ENCODE measurements around the gene MMP14.

GRCh38 chr14:22892488-22892887 lies 56.1 kb downstream of the MMP14 start:
- TF ChIP-seq CTCF (IDR thresholded peaks at IDR 0.05; ENCODE audit: low read depth, low read length) (no peak), POLR2A (IDR thresholded peaks at IDR 0.05; ENCODE audit: extremely low read depth, insufficient read length) (no peak)

Measured in NB4 (cell line).